ENCODE measurements around the gene ZNF423.

The ZNF423 gene

DNA sequence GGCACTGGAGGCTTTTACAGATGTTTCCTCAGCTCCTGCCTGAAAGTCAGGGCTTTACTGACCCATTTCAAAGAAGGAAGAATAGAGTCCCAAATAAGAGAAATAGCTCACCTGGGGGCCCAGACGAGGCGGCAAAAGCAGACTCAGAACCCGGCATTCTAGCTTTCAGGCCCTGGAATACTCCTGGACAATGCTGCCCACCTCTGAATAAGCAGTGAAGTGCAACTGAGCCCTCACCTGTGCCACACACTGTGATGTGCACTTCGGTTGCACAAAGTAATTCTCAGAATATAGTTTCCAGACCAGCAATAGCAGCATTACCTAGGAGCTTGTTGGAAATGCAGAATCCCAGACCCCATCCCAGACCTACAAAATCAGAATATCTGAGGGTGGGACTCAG, 54.6 kb downstream of the ZNF423 start:
- Histone ChIP-seq H3K4me1 (ENCODE audit: control insufficient read depth, insufficient read depth, low read length, poor library complexity, severe bottlenecking) (peaks cover 3% of the 10 kb centered on the region), H3K9me3 (ENCODE audit: control insufficient read depth, low read length) (no peaks in the 10 kb centered on the region), H3K36me3 (ENCODE audit: control insufficient read depth, insufficient read depth, low read length) (peaks cover 6% of the 10 kb centered on the region), H3K4me3 (ENCODE audit: extremely low read depth, insufficient read depth, low read length, poor library complexity, severe bottlenecking) (no peak overlapping the region), H3K27ac (ENCODE audit: low read depth, low read length, severe bottlenecking) (no peak overlapping the region)
- WGBS, 2 experiments (ENCODE audit: insufficient coverage in 2 of 2), result 88 to 98% methylated on average over 4 of the region's 4 CpGs

DNA sequence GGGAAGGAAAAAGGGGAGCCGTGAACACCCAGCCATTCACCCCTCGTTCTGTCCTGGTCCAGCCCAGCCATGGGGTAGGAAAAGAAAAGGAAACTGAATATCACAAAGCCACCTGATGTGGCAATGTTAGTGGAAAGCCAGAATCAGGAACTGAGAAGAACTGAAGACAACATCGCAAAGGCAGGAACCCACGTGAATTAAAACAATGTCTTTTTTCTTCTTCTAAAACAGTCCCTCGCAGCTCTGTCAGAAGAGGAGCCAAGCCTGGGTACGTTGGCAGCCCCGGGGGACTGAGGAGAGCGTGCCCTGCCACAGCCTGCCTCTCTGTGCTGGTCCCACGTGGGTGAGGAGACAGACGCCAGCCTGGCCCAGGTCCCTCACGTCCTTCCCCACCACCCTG, 55.0 kb downstream of the ZNF423 start:
- peaks cover 6% of the 10 kb centered on the region for H3K36me3 ChIP-seq (ENCODE audit: control insufficient read depth, insufficient read depth, low read length)
- H3K4me1 ChIP-seq (ENCODE audit: control insufficient read depth, insufficient read depth, low read length, poor library complexity, severe bottlenecking), result peaks cover 3% of the 10 kb centered on the region
- no peak overlapping the region for H3K27ac ChIP-seq (ENCODE audit: low read depth, low read length, severe bottlenecking)
- H3K9me3 ChIP-seq (ENCODE audit: control insufficient read depth, low read length), result no peaks in the 10 kb centered on the region
- 95% methylated on average over 8 to 11 of the region's 11 CpGs for WGBS, 2 experiments (ENCODE audit: insufficient coverage in 2 of 2)
- H3K4me3 ChIP-seq (ENCODE audit: extremely low read depth, insufficient read depth, low read length, poor library complexity, severe bottlenecking), result no peak overlapping the region

- peaks cover 4% of the 10 kb centered on the region for H3K36me3 ChIP-seq (ENCODE audit: control insufficient read depth, insufficient read depth, low read length)
- WGBS, 2 experiments (ENCODE audit: insufficient coverage in 2 of 2), result 93 to 95% methylated on average over 4 to 5 of the region's 5 CpGs
- H3K4me3 ChIP-seq (ENCODE audit: extremely low read depth, insufficient read depth, low read length, poor library complexity, severe bottlenecking), result no peak overlapping the region
- H3K9me3 ChIP-seq (ENCODE audit: control insufficient read depth, low read length), result no peaks in the 10 kb centered on the region
- peaks cover 3% of the 10 kb centered on the region for H3K4me1 ChIP-seq (ENCODE audit: control insufficient read depth, insufficient read depth, low read length, poor library complexity, severe bottlenecking)
- no peak overlapping the region for H3K27ac ChIP-seq (ENCODE audit: low read depth, low read length, severe bottlenecking)
These were observed 55.5 kb downstream of the ZNF423 start for GRCh38 chr16:49800441-49800840.

DNA sequence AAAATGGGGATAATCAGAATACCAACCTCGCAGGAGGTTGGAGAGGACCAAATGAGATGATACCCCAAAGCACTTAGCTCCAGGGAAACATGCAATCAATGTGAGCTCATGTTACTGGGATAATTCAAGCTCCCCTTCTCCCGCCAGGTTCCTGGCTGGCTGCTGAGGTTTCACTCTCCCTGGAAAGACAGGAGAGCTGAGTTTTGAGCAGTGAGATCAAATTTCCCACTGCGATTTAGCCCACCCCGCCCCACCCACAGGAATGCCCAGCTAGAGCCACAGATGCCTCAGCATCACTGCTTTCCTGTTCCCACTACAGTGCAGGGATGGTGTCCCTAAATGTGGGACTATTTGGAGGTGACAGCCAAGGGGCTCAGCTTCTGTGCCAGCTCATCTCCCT, 56.7 kb downstream of the ZNF423 start:
- no peak overlapping the region for H3K27ac ChIP-seq (ENCODE audit: low read depth, low read length, severe bottlenecking)
- WGBS, 2 experiments (ENCODE audit: insufficient coverage in 2 of 2), result 39 to 42% methylated on average over 3 to 4 of the region's 4 CpGs
- H3K4me3 ChIP-seq (ENCODE audit: extremely low read depth, insufficient read depth, low read length, poor library complexity, severe bottlenecking), result no peak overlapping the region
- H3K4me1 ChIP-seq (ENCODE audit: control insufficient read depth, insufficient read depth, low read length, poor library complexity, severe bottlenecking), result peaks cover 3% of the 10 kb centered on the region
- H3K36me3 ChIP-seq (ENCODE audit: control insufficient read depth, insufficient read depth, low read length), result no peaks in the 10 kb centered on the region
- no peaks in the 10 kb centered on the region for H3K9me3 ChIP-seq (ENCODE audit: control insufficient read depth, low read length)

DNA sequence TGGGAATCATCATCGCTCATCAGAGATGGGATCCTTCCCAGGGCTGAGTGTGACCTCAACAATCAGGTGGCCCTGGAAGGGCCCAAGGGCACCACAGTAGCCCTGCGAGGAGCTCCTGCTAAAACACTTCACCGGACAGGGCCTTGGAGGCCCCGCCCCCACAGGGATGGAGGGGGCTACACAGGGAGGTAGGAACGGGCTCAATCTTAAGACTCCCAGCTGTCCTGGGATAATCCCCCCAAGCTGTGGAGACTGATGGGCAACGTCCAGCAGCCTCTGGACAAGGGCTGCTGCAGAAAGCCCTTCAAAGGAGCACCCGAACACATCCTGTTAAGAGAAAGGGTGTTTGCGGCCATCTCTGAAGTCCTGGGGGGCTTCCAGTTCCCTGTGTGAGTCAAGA, 60.4 kb downstream of the ZNF423 start:
- Histone ChIP-seq H3K36me3 (ENCODE audit: control insufficient read depth, insufficient read depth, low read length) (no peaks in the 10 kb centered on the region), H3K4me3 (ENCODE audit: extremely low read depth, insufficient read depth, low read length, poor library complexity, severe bottlenecking) (no peak overlapping the region), H3K9me3 (ENCODE audit: control insufficient read depth, low read length) (no peaks in the 10 kb centered on the region), H3K4me1 (ENCODE audit: control insufficient read depth, insufficient read depth, low read length, poor library complexity, severe bottlenecking) (peaks cover 3% of the 10 kb centered on the region), H3K27ac (ENCODE audit: low read depth, low read length, severe bottlenecking) (no peak overlapping the region)
- 91 to 94% methylated on average over 7 to 8 of the region's 8 CpGs for WGBS, 2 experiments (ENCODE audit: insufficient coverage in 2 of 2)

- WGBS, 2 experiments (ENCODE audit: insufficient coverage in 2 of 2), result 89 to 97% methylated on average over 5 to 6 of the region's 11 CpGs
- Histone ChIP-seq H3K27ac (ENCODE audit: low read depth, low read length, severe bottlenecking) (no peak overlapping the region), H3K4me1 (ENCODE audit: control insufficient read depth, insufficient read depth, low read length, poor library complexity, severe bottlenecking) (no peaks in the 10 kb centered on the region), H3K36me3 (ENCODE audit: control insufficient read depth, insufficient read depth, low read length) (no peaks in the 10 kb centered on the region), H3K4me3 (ENCODE audit: extremely low read depth, insufficient read depth, low read length, poor library complexity, severe bottlenecking) (no peak overlapping the region), H3K9me3 (ENCODE audit: control insufficient read depth, low read length) (no peaks in the 10 kb centered on the region)
These were observed 62.7 kb downstream of the ZNF423 start for GRCh38 chr16:49793244-49793643.

GRCh38 chr16:49789616-49790015, 66.3 kb downstream of the ZNF423 start:
- H3K36me3 ChIP-seq (ENCODE audit: control insufficient read depth, insufficient read depth, low read length), result no peaks in the 10 kb centered on the region
- no peak overlapping the region for H3K4me3 ChIP-seq (ENCODE audit: extremely low read depth, insufficient read depth, low read length, poor library complexity, severe bottlenecking)
- H3K9me3 ChIP-seq (ENCODE audit: control insufficient read depth, low read length), result no peaks in the 10 kb centered on the region
- 100% methylated on average over 2 of the region's 4 CpGs for WGBS, 2 experiments (ENCODE audit: insufficient coverage in 2 of 2)
- no peaks in the 10 kb centered on the region for H3K4me1 ChIP-seq (ENCODE audit: control insufficient read depth, insufficient read depth, low read length, poor library complexity, severe bottlenecking)
- H3K27ac ChIP-seq (ENCODE audit: low read depth, low read length, severe bottlenecking), result no peak overlapping the region

DNA sequence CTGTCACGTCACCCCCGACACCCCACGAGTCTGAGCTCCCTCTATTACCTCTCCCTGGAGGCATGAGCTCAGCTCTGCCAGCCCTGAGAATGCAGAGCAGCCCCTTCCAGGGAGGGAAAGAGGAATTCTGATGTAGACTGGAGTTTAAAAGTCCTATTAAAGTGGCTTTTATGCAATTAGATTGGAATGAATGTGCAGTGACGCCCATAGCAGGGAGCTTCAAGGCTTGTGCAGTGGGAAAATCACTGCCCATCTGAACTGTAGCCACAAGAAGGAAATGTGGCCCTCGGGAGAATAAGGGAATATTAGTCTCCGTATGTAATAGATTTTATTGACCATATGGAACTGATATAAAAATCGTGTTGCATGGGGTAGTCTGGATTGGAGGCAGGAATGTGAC, 66.9 kb downstream of the ZNF423 start:
- no peaks in the 10 kb centered on the region for H3K36me3 ChIP-seq (ENCODE audit: control insufficient read depth, insufficient read depth, low read length)
- 88 to 94% methylated on average over 4 to 7 of the region's 7 CpGs for WGBS, 2 experiments (ENCODE audit: insufficient coverage in 2 of 2)
- H3K4me1 ChIP-seq (ENCODE audit: control insufficient read depth, insufficient read depth, low read length, poor library complexity, severe bottlenecking), result no peaks in the 10 kb centered on the region
- no peak overlapping the region for H3K27ac ChIP-seq (ENCODE audit: low read depth, low read length, severe bottlenecking)
- no peaks in the 10 kb centered on the region for H3K9me3 ChIP-seq (ENCODE audit: control insufficient read depth, low read length)
- H3K4me3 ChIP-seq (ENCODE audit: extremely low read depth, insufficient read depth, low read length, poor library complexity, severe bottlenecking), result no peak overlapping the region

DNA sequence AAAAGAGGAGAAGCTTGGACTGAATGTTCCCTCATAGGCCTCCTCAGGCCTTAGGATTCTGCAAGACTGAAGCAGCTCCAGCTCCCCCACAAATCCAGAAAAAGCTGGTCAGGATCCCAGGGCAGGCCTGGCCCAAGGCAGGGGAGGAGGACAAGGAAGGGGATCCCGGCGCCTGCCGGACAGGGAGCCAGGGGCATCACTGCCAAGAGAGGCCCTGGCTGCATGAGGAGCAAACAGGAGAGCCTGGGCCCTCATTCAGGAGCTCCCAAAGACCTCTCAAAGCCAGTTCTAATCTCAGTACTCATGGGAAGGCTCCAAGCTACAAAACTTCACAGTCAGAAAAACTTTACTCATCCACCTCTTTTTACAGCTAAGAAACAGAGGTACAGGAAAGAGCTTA, 67.3 kb downstream of the ZNF423 start:
- WGBS, 2 experiments (ENCODE audit: insufficient coverage in 2 of 2), result 95 to 96% methylated on average over 3 of the region's 3 CpGs
- Histone ChIP-seq H3K4me3 (ENCODE audit: extremely low read depth, insufficient read depth, low read length, poor library complexity, severe bottlenecking) (no peak overlapping the region), H3K9me3 (ENCODE audit: control insufficient read depth, low read length) (no peaks in the 10 kb centered on the region), H3K4me1 (ENCODE audit: control insufficient read depth, insufficient read depth, low read length, poor library complexity, severe bottlenecking) (no peaks in the 10 kb centered on the region), H3K36me3 (ENCODE audit: control insufficient read depth, insufficient read depth, low read length) (no peaks in the 10 kb centered on the region), H3K27ac (ENCODE audit: low read depth, low read length, severe bottlenecking) (no peak overlapping the region)

- WGBS, 2 experiments (ENCODE audit: insufficient coverage in 2 of 2), result 92 to 93% methylated on average over 10 to 12 of the region's 12 CpGs
- Histone ChIP-seq H3K4me3 (ENCODE audit: extremely low read depth, insufficient read depth, low read length, poor library complexity, severe bottlenecking) (no peak overlapping the region), H3K9me3 (ENCODE audit: control insufficient read depth, low read length) (no peaks in the 10 kb centered on the region), H3K36me3 (ENCODE audit: control insufficient read depth, insufficient read depth, low read length) (no peaks in the 10 kb centered on the region), H3K4me1 (ENCODE audit: control insufficient read depth, insufficient read depth, low read length, poor library complexity, severe bottlenecking) (no peaks in the 10 kb centered on the region), H3K27ac (ENCODE audit: low read depth, low read length, severe bottlenecking) (no peak overlapping the region)
These were observed 68.9 kb downstream of the ZNF423 start for GRCh38 chr16:49786926-49787557.

DNA sequence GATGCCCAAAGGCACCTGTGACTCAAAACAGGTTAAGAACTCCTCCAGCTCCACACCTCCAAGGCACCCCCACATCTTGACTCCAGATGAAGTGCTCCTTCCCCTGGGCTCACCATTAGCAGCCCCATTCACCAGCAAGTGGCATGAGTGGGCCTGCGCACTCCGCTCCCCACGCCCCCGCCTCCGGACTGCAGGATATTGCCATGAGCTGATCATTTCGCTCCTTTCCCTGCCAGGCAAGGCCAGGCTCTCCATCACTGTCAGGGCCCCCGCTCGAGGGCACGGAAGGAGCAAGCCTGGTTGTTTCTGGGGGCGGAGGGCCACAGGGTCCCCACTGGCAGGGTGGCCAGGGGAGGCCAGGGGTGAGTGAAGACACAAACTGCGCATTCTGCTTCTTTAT, 69.9 kb downstream of the ZNF423 start:
- Histone ChIP-seq H3K4me1 (ENCODE audit: control insufficient read depth, insufficient read depth, low read length, poor library complexity, severe bottlenecking) (no peaks in the 10 kb centered on the region), H3K9me3 (ENCODE audit: control insufficient read depth, low read length) (no peaks in the 10 kb centered on the region), H3K27ac (ENCODE audit: low read depth, low read length, severe bottlenecking) (no peak overlapping the region), H3K4me3 (ENCODE audit: extremely low read depth, insufficient read depth, low read length, poor library complexity, severe bottlenecking) (no peak overlapping the region), H3K36me3 (ENCODE audit: control insufficient read depth, insufficient read depth, low read length) (peaks cover 8% of the 10 kb centered on the region)
- 95 to 97% methylated on average over 6 to 10 of the region's 11 CpGs for WGBS, 2 experiments (ENCODE audit: insufficient coverage in 2 of 2)
